ENCODE measurements around the gene HOXB5.

HOXB5 gene

GRCh38 chr17:48588074-48588415 is 5.5 kb downstream of the HOXB5 start:
- H3K27ac ChIP-seq: peak overlapping the region; percentile 9; the same call in 1 of the 2 replicates
- CTCF ChIA-PET: interaction anchor here (0.5 to 2.8 kb wide), 4 partner anchors 30 to 395 kb away, joined by 3 to 9 read pairs (median 6); no protein-coding TSS in a partner anchor
- no peak for DNase-seq (ENCODE audit: low spot score)
- POLR2A ChIA-PET (ENCODE audit: low non-redundant PET): no interaction called here
- no peak for TF ChIP-seq CTCF (conservative IDR thresholded peaks at IDR 0.05; ENCODE audit: low read depth)

GRCh38 chr17:48587276-48588073 is 6.1 kb downstream of the HOXB5 start:
- no peak for DNase-seq (ENCODE audit: low spot score)
- POLR2A ChIA-PET (ENCODE audit: low non-redundant PET): no interaction called here
- H3K27ac ChIP-seq: peak overlapping the region; percentile 9; the same call in 1 of the 2 replicates
- CTCF ChIA-PET: interaction anchor here (0.6 to 2.8 kb wide), 6 partner anchors 8 to 579 kb away, joined by 3 to 9 read pairs (median 6); no protein-coding TSS in a partner anchor
- no peak for TF ChIP-seq CTCF (conservative IDR thresholded peaks at IDR 0.05; ENCODE audit: low read depth)

GRCh38 chr17:48586355-48587258 is 7.0 kb downstream of the HOXB5 start:
- TF ChIP-seq CTCF (conservative IDR thresholded peaks at IDR 0.05; ENCODE audit: low read depth): no peak
- CTCF ChIA-PET: interaction anchor here (0.6 to 2.8 kb wide), 5 partner anchors 8 to 580 kb away, joined by 3 to 9 read pairs (median 3); no protein-coding TSS in a partner anchor
- peak overlapping the region; percentile 65 for H3K27ac ChIP-seq
- no peak for DNase-seq (ENCODE audit: low spot score)
- POLR2A ChIA-PET (ENCODE audit: low non-redundant PET): no interaction called here

GRCh38 chr17:48584223-48584741 is 9.3 kb downstream of the HOXB5 start:
- ChIA-PET CTCF (no interaction called here), POLR2A (ENCODE audit: low non-redundant PET) (no interaction called here)
- no peak for DNase-seq (ENCODE audit: low spot score)
- no peak for TF ChIP-seq CTCF (conservative IDR thresholded peaks at IDR 0.05; ENCODE audit: low read depth)
- no peak overlapping the region for H3K27ac ChIP-seq

GRCh38 chr17:48583708-48584222 is 9.8 kb downstream of the HOXB5 start:
- no peak for TF ChIP-seq CTCF (conservative IDR thresholded peaks at IDR 0.05; ENCODE audit: low read depth)
- H3K27ac ChIP-seq: no peak overlapping the region

GRCh38 chr17:48582750-48583069 is 10.9 kb downstream of the HOXB5 start:
- ChIA-PET CTCF (interaction anchor here (0.6 to 1.0 kb wide), 3 partner anchors 14 to 247 kb away, joined by 3 to 9 read pairs (median 4); no protein-coding TSS in a partner anchor), POLR2A (ENCODE audit: low non-redundant PET) (no interaction called here)
- no peak for TF ChIP-seq CTCF (conservative IDR thresholded peaks at IDR 0.05; ENCODE audit: low read depth)
- no peak overlapping the region for H3K27ac ChIP-seq
- DNase-seq (ENCODE audit: low spot score): no peak

More at GRCh38 chr17:48583708-48584222, 9.8 kb downstream of the HOXB5 start:
- ChIA-PET CTCF (interaction anchor here (1.0 kb wide), 1 partner anchor 248 kb away, joined by 3 read pairs; no protein-coding TSS in a partner anchor), POLR2A (ENCODE audit: low non-redundant PET) (no interaction called here)
- no peak for DNase-seq (ENCODE audit: low spot score)

Measured in RWPE1 (cell line).